Activated T-helper 17 cell treated with anti-CD3 and anti-CD28 coated beads, Interleukin-2, amount 50 U/mL, for 72 hours (primary cell): Measurements from ENCODE around the gene ATPAF2. TPM values are rescaled to one million over a fixed set of nuclear protein-coding genes. Genes with fewer than 3 reads are reported as not detected.

Source experiments
- ATAC-seq: fragments of 150-1000 bp; cut with Tn5 transposase; replicated peaks from 2 replicates; pipeline ENCODE4 v1.10.0; 2021; ENCODE audit warnings: mild to moderate bottlenecking, moderate library complexity
- H3K27ac Mint-ChIP-seq: one replicate; pipeline ENCODE4 v1.8.0; 2022; ENCODE audit warnings: mixed read lengths
- H3K27me3 Mint-ChIP-seq: one replicate; pipeline ENCODE4 v1.8.0; 2022; ENCODE audit warnings: mixed read lengths
- H3K36me3 Mint-ChIP-seq: one replicate; pipeline ENCODE4 v1.8.0; 2022; ENCODE audit warnings: low read depth, mild to moderate bottlenecking, mixed read lengths
- H3K4me1 Mint-ChIP-seq: one replicate; pipeline ENCODE4 v1.8.0; 2022; ENCODE audit warnings: mixed read lengths
- H3K4me3 Mint-ChIP-seq: one replicate; pipeline ENCODE4 v1.8.0; 2022; ENCODE audit warnings: mild to moderate bottlenecking, mixed read lengths
- H3K9me3 Mint-ChIP-seq: one replicate; pipeline ENCODE4 v1.8.0; 2022; ENCODE audit warnings: mixed read lengths
- total RNA-seq, 2 donors: library from RNA; stranded (reverse); gene quantifications; one replicate each; pipeline ENCODE4 v1.2.3, GENCODE V29; 2022

ATPAF2 gene
- total RNA-seq, 2 donors from 2014 or later, result 30.8 to 33.5 TPM

DNA sequence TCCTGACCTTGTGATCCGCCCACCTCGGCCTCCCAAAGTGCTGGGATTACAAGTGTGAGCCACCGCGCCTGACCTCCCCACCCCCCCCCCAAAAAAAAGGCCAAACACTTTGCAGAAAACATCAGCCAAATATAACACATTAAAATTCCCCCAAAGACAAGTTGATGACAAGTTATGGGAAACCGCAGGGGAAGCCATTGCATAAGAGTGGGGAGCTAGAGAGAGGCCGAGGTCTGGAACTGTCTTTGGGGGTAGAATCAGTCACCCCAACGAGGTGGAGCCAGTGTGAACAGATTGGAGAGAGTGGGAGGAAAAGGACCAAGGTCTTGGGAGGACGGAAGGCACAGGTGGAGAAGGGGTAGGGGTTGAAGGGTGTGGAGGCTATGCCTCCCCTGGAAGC, 63.5 kb downstream of the ATPAF2 start:
- no peak overlapping the region for H3K27ac Mint-ChIP-seq
- no peaks in the 10 kb centered on the region for H3K27me3 Mint-ChIP-seq
- no peak overlapping the region for H3K4me3 Mint-ChIP-seq
- H3K36me3 Mint-ChIP-seq, result no peaks in the 10 kb centered on the region
- H3K4me1 Mint-ChIP-seq, result peaks cover 14% of the 10 kb centered on the region
- H3K9me3 Mint-ChIP-seq, result no peaks in the 10 kb centered on the region
- ATAC-seq, result no peak

DNA sequence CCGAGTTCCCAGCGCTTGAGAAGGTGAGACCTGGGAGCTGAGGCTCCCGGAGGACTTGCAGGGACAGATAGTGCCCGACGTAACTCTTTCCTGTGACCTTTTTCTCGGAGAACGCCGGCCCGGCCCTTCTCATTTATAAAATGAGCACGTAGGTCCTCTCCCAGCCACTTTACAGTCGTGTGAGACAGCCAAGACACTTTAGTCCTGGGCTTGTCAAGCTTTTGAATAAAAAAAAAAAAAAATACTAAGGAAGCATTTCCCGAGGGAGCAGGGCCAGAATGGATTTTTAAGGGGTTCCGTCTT, 66.1 kb downstream of the ATPAF2 start:
- peak overlapping the region; percentile 78 for H3K4me3 Mint-ChIP-seq
- peaks cover 23% of the 10 kb centered on the region for H3K4me1 Mint-ChIP-seq
- H3K27ac Mint-ChIP-seq, result peak overlapping the region; percentile 79
- no peaks in the 10 kb centered on the region for H3K36me3 Mint-ChIP-seq
- H3K9me3 Mint-ChIP-seq, result no peaks in the 10 kb centered on the region
- no peak for ATAC-seq
- no peaks in the 10 kb centered on the region for H3K27me3 Mint-ChIP-seq

DNA sequence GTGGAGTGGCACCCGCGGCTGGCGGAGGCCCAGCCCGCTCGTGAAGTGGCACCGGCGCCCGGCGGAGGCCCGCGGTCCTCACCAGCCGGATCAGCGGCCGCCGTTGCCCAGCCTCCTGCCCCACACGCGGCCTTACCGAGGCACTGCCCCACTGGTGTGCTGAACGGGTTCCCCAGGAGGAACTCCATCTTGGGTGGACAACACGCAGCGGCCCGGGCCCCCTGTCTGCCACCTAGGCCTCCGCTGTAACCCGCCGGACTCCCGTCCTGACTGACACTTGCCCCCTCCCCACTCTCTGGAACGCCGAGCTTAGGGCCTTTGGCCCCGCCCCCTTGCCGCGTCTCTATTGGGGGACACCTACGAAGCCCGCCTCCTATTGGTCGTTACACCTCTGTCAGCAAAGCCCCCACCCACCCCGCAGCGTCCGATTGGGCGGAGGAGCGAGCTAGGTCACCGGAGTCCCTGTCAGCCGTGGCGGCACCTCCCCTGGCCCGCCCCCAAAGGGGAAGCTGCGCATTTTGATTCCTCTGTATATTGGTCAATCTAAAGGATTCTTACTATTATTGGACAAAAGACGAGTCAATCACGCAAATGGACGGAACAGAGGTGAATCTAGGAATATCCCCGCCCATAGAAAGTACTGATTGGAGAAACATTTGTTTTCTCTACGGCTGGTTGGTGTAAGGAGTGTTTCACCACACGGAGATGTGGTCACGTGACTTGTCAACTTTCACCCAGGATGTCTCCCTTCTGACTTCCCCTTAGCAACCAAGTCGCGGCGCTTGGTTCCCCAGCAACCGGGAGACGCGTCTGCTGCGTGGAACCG, 66.6 kb downstream of the ATPAF2 start, which contains the start of the genes DRC3 and TOM1L2:
TSS of gene DRC3 (plus strand) at position 737 of the 826 bp plus-strand sequence. CDS start 4,737 bp downstream, outside the sequence.
TSS of gene TOM1L2 (minus strand) at position 275 of the 826 bp plus-strand sequence. CDS start at position 188, 87 bp downstream.
- Mint-ChIP-seq H3K27ac (peak within 1 kb of the TSS; percentile 81), H3K27me3 (no peaks in the 10 kb centered on the region), H3K9me3 (no peaks in the 10 kb centered on the region), H3K4me3 (peak within 1 kb of the TSS; percentile 78), H3K4me1 (peaks cover 24% of the 10 kb centered on the region), H3K36me3 (no peaks in the 10 kb centered on the region)
- peak; percentile 97 for ATAC-seq

DNA sequence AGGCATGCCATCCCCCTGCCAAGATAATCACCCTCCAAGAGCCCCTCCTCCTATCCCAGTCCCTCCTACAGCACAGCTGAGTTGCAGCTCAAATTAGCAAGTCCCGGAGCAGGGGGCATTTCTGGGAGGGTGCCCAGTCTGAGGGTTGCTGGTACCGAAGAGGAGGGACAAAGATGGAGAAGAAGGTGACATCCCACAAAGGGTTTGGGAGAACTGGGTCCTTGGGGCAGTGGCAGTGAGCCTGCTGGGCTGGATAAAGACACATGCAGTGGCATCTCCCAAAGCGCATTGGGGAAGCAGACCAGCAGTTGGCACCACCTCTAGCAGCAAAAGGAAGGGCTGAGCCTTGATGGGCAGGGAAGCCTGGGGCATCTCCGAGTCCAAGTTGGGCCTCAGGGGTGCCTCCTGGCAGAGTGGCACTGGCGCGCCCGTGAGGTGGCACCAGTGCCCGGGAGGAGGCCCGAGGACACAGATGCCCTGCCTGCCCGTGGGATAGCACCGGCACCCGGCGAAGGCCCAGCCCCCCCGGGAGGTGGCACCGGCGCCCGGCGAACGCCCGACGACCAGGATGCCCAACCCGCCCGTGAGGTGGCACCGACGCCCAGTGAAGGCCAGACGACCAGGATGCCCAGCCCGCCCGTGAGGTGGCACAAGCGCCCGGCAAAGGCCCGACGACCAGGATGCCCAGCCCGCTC, 67.4 kb downstream of the ATPAF2 start:
- Mint-ChIP-seq H3K4me3 (peak overlapping the region; percentile 78), H3K9me3 (no peaks in the 10 kb centered on the region), H3K27me3 (no peaks in the 10 kb centered on the region), H3K36me3 (no peaks in the 10 kb centered on the region), H3K27ac (peak overlapping the region; percentile 81), H3K4me1 (peaks cover 32% of the 10 kb centered on the region)
- no peak for ATAC-seq

DNA sequence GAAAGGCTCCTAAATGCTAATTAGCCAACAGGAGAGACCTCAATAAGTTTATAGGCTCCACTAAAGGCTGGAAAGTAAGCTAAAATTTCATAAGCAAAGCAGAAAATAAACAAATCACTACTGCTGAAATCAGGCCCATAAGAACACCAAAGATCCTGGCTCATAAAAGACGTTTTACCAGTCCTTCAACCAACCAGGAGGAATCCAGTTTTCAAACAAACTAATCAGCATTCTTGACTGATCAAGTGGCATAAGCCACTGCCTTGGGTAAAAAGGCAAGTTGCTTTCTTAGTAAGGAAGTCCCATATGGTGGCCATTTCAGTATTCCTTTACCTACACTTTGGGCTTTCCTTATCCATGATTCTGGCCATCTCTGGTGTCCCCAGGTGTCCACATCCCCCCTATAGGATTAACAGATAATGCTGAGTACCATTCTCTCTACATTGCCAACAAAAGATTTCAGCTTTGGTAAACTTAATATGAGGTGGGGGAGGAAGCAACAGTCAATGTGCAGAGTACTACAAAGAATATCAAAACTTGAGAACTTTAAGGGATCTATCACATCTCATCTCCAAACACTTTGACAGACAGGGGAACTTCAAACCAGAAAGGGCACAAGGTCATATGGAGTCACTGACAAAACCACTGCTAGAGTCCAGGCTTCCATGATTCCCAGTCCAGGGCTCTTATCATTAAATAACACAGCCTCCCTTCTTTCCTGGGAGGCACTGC, 68.1 kb downstream of the ATPAF2 start:
- no peaks in the 10 kb centered on the region for H3K9me3 Mint-ChIP-seq
- no peaks in the 10 kb centered on the region for H3K36me3 Mint-ChIP-seq
- no peak for ATAC-seq
- H3K27me3 Mint-ChIP-seq, result no peaks in the 10 kb centered on the region
- peak overlapping the region; percentile 81 for H3K27ac Mint-ChIP-seq
- H3K4me1 Mint-ChIP-seq, result peaks cover 37% of the 10 kb centered on the region
- peak overlapping the region; percentile 78 for H3K4me3 Mint-ChIP-seq

Other genes starting within 250 kb of the ATPAF2 start
- 10 to 100 TPM; 65.5 to 74.1 TPM for gene SREBF1, start 202.2 kb downstream of the ATPAF2 start, total RNA-seq
- gene TOM1L2, start 66.8 kb downstream of the ATPAF2 start, total RNA-seq, result 10 to 100 TPM; 20.4 to 24.8 TPM
- under 1 TPM in 1 of 2 donors, not detected in 1; 0.58 TPM for gene DRC3, start 66.3 kb downstream of the ATPAF2 start, total RNA-seq
- gene GID4, start 240 bp upstream of the ATPAF2 start, total RNA-seq, result 1 to 10 TPM; 6.4 to 7.2 TPM
- gene DRG2, start 48.8 kb upstream of the ATPAF2 start, total RNA-seq, result 10 to 100 TPM; 33.8 to 64.7 TPM
- gene MYO15A, start 69.6 kb upstream of the ATPAF2 start, total RNA-seq, result 1 to 10 TPM; 1.0 to 6.0 TPM
- 100 to 1,000 TPM; 161 to 255 TPM for gene ALKBH5, start 144.7 kb upstream of the ATPAF2 start, total RNA-seq
- 10 to 100 TPM; 19.5 to 22.3 TPM for gene LLGL1, start 186.5 kb upstream of the ATPAF2 start, total RNA-seq
- gene FLII, start 219.6 kb upstream of the ATPAF2 start, total RNA-seq, result 100 to 1,000 TPM; 247 to 307 TPM
- 10 to 100 TPM in 1 of 2 donors, 1 to 10 TPM in 1; 5.0 to 15.2 TPM for gene MIEF2, start 221.5 kb upstream of the ATPAF2 start, total RNA-seq